HEK293 (cell line): ENCODE measurements around the gene TGFB1I1.
"Not testable (repeated sequence)": the region's sequence is repeated elsewhere in the genome, so short reads cannot be mapped to it uniquely, and the experiment has no call there.

Source experiments
- CTCF ChIA-PET: fragments of 350-600 bp; formaldehyde crosslinking; extraction: SDS; loops from one replicate; lab custom pipeline; 2021; ENCODE audit warnings: antibody characterized with exemption; lab: Yijun Ruan, JAX
- POLR2A ChIA-PET: fragments of 300-600 bp; formaldehyde crosslinking; extraction: SDS; loops from one replicate; lab custom pipeline; 2020; ENCODE audit warnings: antibody characterized with exemption, inconsistent platforms; lab: Yijun Ruan, JAX
- H3K27ac ChIP-seq: fragments of 200-500 bp; sonication (Bioruptor generic); 2 replicates; pipeline ENCODE4 v1.5.1; 2014; ENCODE audit warnings: low read depth, low read length, control low read depth, inconsistent platforms; ENCODE audit errors: extremely low read depth
- H3K36me3 ChIP-seq, 2 experiments: fragments of 200-500 bp in 1 of 2; sonication (Bioruptor generic) in 1 of 2; 1 replicate in 1 of 2; 2 replicates in 1 of 2; pipeline ENCODE4 v1.5.1; 2014 to 2017; ENCODE audit warnings: inconsistent platforms in 2 of 2, low read length in 2 of 2; ENCODE audit not compliant: control insufficient read depth in 2 of 2, insufficient read depth in 1 of 2
- H3K4me1 ChIP-seq: fragments of 200-500 bp; sonication (Bioruptor generic); 2 replicates; pipeline ENCODE4 v1.5.1; 2014; ENCODE audit warnings: mild to moderate bottlenecking, low read length, inconsistent platforms; ENCODE audit not compliant: control insufficient read depth, insufficient read depth
- H3K4me3 ChIP-seq: 2 replicates; pipeline ENCODE4 v1.5.1; 2011; ENCODE audit warnings: low read depth, mild to moderate bottlenecking, control low read depth, low read length, moderate library complexity
- H3K9me3 ChIP-seq: fragments of 200-500 bp; sonication (Bioruptor generic); 2 replicates; pipeline ENCODE4 v1.5.1; 2014; ENCODE audit warnings: low read depth, low read length, inconsistent platforms; ENCODE audit not compliant: control insufficient read depth, insufficient read depth
- GLI2 ChIP-seq: fragments of 450-650 bp; formaldehyde crosslinking; IDR thresholded peaks from 2 replicates; pipeline ENCODE4; 2017; ENCODE audit warnings: missing biosample characterization, missing genetic modification characterization, low read depth, borderline replicate concordance
- GLIS2 ChIP-seq: fragments of 450-650 bp; formaldehyde crosslinking; IDR thresholded peaks from 2 replicates; pipeline ENCODE4 v1.5.1; 2016; ENCODE audit warnings: missing biosample characterization, missing genetic modification characterization
- KLF9 ChIP-seq: fragments of 450-650 bp; formaldehyde crosslinking; IDR thresholded peaks from 2 replicates; pipeline ENCODE4 v1.5.1; 2016; ENCODE audit warnings: missing biosample characterization, missing genetic modification characterization, low read depth
- WT1 ChIP-seq: fragments of 450-650 bp; formaldehyde crosslinking; IDR thresholded peaks from 2 replicates; pipeline ENCODE4 v1.5.1; 2016; ENCODE audit warnings: missing biosample characterization, missing genetic modification characterization
- ZNF132 ChIP-seq: fragments of 450-650 bp; formaldehyde crosslinking; IDR thresholded peaks from 2 replicates; pipeline ENCODE4 v1.5.1; 2017; ENCODE audit warnings: missing biosample characterization, missing genetic modification characterization, borderline replicate concordance
- ZNF140 ChIP-seq: fragments of 450-650 bp; formaldehyde crosslinking; IDR thresholded peaks from 2 replicates; pipeline ENCODE4 v1.5.1; 2016; ENCODE audit warnings: missing biosample characterization, missing genetic modification characterization
- ZNF239 ChIP-seq: fragments of 450-650 bp; formaldehyde crosslinking; IDR thresholded peaks from 2 replicates; pipeline ENCODE4 v1.5.1; 2016; ENCODE audit warnings: missing biosample characterization, missing genetic modification characterization
- ZNF292 ChIP-seq: fragments of 450-650 bp; formaldehyde crosslinking; IDR thresholded peaks from 2 replicates; pipeline ENCODE4 v1.5.1; 2016; ENCODE audit warnings: low read depth, missing biosample characterization, missing genetic modification characterization, borderline replicate concordance
- ZNF324 ChIP-seq: fragments of 450-650 bp; formaldehyde crosslinking; IDR thresholded peaks from 2 replicates; pipeline ENCODE4 v1.5.1; 2016; ENCODE audit warnings: missing biosample characterization, missing genetic modification characterization
- ZNF549 ChIP-seq: fragments of 450-650 bp; IDR thresholded peaks from 2 replicates; pipeline ENCODE4 v1.5.1; 2018; ENCODE audit warnings: missing biosample characterization, missing genetic modification characterization, mild to moderate bottlenecking, inconsistent platforms, moderate library complexity
- ZNF677 ChIP-seq: fragments of 450-650 bp; IDR thresholded peaks from 2 replicates; pipeline ENCODE4 v1.5.0; 2018; ENCODE audit warnings: missing biosample characterization, mild to moderate bottlenecking, missing genetic modification characterization, moderate library complexity
- ZNF776 ChIP-seq: fragments of 450-650 bp; formaldehyde crosslinking; IDR thresholded peaks from 2 replicates; pipeline ENCODE4 v1.5.0; 2017; ENCODE audit warnings: missing biosample characterization, missing genetic modification characterization, borderline replicate concordance
- ZNF837 ChIP-seq: fragments of 450-650 bp; formaldehyde crosslinking; IDR thresholded peaks from 2 replicates; pipeline ENCODE4 v1.5.1; 2016; ENCODE audit warnings: missing biosample characterization, missing genetic modification characterization
- TF ChIP-seq, protein P1 (sequence below): fragments of 450-650 bp; formaldehyde crosslinking; IDR thresholded peaks from 2 replicates; pipeline ENCODE4 v1.5.1; 2016; ENCODE audit warnings: missing biosample characterization, missing genetic modification characterization, borderline replicate concordance
- TF ChIP-seq, protein P2 (sequence below): fragments of 450-650 bp; formaldehyde crosslinking; IDR thresholded peaks from 2 replicates; pipeline ENCODE4 v1.5.1; 2016; ENCODE audit warnings: missing biosample characterization, missing genetic modification characterization
- TF ChIP-seq, protein P3 (sequence below): fragments of 450-650 bp; IDR thresholded peaks from 2 replicates; pipeline ENCODE4 v1.5.1; 2018; ENCODE audit warnings: missing biosample characterization, mild to moderate bottlenecking, missing genetic modification characterization
- TF ChIP-seq, protein P4 (sequence below): fragments of 450-650 bp; formaldehyde crosslinking; IDR thresholded peaks from 2 replicates; pipeline ENCODE4 v1.5.1; 2016; ENCODE audit warnings: missing biosample characterization, missing genetic modification characterization

Gene TGFB1I1

DNA sequence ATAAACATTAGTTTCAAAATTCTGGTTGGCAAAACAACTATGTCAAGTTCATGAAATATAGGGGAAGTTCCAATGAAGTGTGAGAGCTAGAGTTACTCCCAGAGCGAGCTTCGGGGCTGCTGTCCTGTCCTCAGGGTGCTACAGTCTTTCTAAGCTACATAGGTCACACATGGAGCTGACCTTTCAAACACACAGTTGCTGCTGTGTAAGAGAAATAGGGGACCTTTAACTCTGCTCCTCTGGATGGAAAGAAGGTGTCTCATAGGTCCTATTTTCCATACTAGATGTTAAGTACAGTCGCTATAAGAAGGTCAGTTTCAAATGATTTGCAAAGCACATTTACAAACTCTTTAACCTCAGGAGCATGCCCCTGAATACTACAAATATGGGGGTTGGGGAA lies 49.4 kb downstream of the TGFB1I1 start (continued):
- TF ChIP-seq, protein P1, sequence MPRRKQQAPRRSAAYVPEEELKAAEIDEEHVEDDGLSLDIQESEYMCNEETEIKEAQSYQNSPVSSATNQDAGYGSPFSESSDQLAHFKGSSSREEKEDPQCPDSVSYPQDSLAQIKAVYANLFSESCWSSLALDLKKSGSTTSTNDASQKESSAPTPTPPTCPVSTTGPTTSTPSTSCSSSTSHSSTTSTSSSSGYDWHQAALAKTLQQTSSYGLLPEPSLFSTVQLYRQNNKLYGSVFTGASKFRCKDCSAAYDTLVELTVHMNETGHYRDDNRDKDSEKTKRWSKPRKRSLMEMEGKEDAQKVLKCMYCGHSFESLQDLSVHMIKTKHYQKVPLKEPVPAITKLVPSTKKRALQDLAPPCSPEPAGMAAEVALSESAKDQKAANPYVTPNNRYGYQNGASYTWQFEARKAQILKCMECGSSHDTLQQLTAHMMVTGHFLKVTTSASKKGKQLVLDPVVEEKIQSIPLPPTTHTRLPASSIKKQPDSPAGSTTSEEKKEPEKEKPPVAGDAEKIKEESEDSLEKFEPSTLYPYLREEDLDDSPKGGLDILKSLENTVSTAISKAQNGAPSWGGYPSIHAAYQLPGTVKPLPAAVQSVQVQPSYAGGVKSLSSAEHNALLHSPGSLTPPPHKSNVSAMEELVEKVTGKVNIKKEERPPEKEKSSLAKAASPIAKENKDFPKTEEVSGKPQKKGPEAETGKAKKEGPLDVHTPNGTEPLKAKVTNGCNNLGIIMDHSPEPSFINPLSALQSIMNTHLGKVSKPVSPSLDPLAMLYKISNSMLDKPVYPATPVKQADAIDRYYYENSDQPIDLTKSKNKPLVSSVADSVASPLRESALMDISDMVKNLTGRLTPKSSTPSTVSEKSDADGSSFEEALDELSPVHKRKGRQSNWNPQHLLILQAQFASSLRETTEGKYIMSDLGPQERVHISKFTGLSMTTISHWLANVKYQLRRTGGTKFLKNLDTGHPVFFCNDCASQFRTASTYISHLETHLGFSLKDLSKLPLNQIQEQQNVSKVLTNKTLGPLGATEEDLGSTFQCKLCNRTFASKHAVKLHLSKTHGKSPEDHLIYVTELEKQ: no peak

DNA sequence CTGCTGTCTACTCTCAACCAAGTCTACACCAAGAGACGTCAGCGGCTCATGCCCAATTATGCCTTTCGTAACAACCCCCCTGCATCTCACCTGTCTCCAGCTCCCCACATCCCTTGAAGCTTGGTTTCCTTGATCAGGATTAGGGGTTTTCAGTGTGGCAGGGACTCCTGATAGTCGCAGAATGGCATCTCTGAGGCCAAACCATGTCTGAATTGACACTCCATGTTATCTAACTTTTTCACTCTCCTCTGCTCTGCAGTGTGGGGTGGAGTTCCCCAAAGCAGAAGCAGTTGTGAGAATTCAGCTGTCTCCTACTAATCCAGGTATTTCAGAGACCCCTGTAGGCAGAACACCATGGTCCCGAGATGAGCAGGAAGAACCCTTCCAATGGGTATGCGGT lies 50.1 kb downstream of the TGFB1I1 start:
- H3K27ac ChIP-seq: no peak overlapping the region
- POLR2A ChIA-PET: interaction anchor here (0.6 kb wide), 1 partner anchor 14 kb away, joined by 3 read pairs; the partner anchor contains the start of gene RUSF1
- TF ChIP-seq ZNF140: no peak
- no peak for TF ChIP-seq ZNF549 (tag by site-specific recombination)
- TF ChIP-seq ZNF776 (tag by site-specific recombination): no peak
- TF ChIP-seq, protein P2, sequence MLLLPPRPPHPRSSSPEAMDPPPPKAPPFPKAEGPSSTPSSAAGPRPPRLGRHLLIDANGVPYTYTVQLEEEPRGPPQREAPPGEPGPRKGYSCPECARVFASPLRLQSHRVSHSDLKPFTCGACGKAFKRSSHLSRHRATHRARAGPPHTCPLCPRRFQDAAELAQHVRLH (tag by site-specific recombination): no peak
- no peak for TF ChIP-seq ZNF239 (tag by site-specific recombination)
- TF ChIP-seq ZNF837: no peak
- TF ChIP-seq GLI2: no peak
- TF ChIP-seq KLF9 (tag by site-specific recombination): no peak
- TF ChIP-seq ZNF132: no peak
- TF ChIP-seq, protein P3, sequence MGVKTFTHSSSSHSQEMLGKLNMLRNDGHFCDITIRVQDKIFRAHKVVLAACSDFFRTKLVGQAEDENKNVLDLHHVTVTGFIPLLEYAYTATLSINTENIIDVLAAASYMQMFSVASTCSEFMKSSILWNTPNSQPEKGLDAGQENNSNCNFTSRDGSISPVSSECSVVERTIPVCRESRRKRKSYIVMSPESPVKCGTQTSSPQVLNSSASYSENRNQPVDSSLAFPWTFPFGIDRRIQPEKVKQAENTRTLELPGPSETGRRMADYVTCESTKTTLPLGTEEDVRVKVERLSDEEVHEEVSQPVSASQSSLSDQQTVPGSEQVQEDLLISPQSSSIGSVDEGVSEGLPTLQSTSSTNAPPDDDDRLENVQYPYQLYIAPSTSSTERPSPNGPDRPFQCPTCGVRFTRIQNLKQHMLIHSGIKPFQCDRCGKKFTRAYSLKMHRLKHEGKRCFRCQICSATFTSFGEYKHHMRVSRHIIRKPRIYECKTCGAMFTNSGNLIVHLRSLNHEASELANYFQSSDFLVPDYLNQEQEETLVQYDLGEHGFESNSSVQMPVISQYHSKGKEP: no peak
- no peak for TF ChIP-seq ZNF292 (tag by site-specific recombination)
- no peak for TF ChIP-seq WT1 (tag by site-specific recombination)
- no peak for TF ChIP-seq GLIS2
- TF ChIP-seq ZNF677 (tag by site-specific recombination): no peak
- TF ChIP-seq, protein P4, sequence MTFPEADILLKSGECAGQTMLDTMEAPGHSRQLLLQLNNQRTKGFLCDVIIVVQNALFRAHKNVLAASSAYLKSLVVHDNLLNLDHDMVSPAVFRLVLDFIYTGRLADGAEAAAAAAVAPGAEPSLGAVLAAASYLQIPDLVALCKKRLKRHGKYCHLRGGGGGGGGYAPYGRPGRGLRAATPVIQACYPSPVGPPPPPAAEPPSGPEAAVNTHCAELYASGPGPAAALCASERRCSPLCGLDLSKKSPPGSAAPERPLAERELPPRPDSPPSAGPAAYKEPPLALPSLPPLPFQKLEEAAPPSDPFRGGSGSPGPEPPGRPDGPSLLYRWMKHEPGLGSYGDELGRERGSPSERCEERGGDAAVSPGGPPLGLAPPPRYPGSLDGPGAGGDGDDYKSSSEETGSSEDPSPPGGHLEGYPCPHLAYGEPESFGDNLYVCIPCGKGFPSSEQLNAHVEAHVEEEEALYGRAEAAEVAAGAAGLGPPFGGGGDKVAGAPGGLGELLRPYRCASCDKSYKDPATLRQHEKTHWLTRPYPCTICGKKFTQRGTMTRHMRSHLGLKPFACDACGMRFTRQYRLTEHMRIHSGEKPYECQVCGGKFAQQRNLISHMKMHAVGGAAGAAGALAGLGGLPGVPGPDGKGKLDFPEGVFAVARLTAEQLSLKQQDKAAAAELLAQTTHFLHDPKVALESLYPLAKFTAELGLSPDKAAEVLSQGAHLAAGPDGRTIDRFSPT: no peak
- no peak for TF ChIP-seq ZNF324 (tag by site-specific recombination)
- TF ChIP-seq, all 188 proteins: peak for 0
- Histone ChIP-seq H3K4me3 (no peak overlapping the region), H3K4me1 (no peaks in the 10 kb centered on the region), H3K9me3 (no peaks in the 10 kb centered on the region), H3K36me3 (no peaks in the 10 kb centered on the region)
- CTCF ChIA-PET: no interaction called here

DNA sequence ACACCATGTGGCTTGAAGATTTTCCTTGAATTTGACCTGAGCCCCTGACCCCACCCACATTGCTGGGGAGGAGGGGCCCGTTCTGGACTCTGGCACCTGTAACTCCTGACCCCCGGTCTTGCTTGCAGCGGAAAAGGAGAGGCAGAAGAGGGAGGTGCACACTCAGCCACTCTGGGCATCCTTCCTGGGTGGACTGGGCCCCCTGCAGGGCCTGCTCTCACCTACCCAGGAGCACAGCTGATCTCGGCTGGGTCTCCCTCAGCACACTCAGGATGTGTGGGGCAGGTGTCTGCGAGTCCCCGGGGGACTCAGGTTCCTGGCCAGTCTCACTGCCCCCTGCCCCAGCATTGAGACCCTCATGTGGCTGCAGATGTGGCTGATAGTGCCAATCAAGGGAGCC lies 51.8 kb downstream of the TGFB1I1 start:
- H3K4me1 ChIP-seq, H3K9me3 ChIP-seq, POLR2A ChIA-PET, CTCF ChIA-PET, H3K4me3 ChIP-seq, H3K27ac ChIP-seq, H3K36me3 ChIP-seq: not testable (repeated sequence)
